HEK293 (cell line): ENCODE measurements around the gene NEAT1.
"Not testable (repeated sequence)": the region's sequence is repeated elsewhere in the genome, so short reads cannot be mapped to it uniquely, and the experiment has no call there.

Experiments used
- KLF16 ChIP-seq: fragments of 450-650 bp; formaldehyde crosslinking; IDR thresholded peaks from 2 replicates; pipeline ENCODE4 v1.5.1; 2017; ENCODE audit warnings: missing biosample characterization, missing genetic modification characterization
- TF ChIP-seq, protein P1 (sequence below): fragments of 450-650 bp; formaldehyde crosslinking; IDR thresholded peaks from 2 replicates; pipeline ENCODE4 v1.5.1; 2016; ENCODE audit warnings: missing biosample characterization, missing genetic modification characterization

DNA sequence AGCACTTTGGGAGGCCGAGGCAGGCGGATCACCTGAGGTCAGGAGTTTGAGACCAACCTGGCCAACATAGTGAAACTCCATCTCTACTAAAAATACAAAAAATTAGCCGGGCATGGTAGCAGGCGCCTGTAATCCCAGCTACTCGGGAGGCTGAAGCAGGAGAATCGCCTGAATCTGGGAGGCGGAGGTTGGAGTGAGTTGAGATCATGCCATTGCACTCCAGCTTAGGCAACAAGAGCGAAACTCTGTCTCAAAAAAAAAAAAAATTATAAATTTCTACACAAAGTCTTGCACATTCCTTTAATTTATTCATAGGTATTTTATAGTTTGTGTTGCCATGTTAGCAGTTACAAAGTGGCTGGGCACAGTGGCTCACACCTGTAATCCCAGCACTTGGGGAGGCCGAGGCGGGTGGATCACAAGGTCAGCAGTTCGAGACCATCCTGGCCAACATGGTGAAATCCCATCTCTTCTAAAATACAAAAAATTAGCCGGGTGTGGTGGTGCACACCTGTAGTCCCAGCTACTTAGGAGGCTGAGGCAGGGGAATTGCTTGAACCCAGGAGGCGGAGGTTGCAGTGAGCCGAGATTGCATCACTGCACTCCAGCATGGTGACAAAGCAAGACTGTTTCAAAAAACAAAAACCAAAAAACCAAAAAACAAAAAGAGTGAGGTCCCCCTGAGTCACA, 50.1 kb downstream of the NEAT1 start:
- TF ChIP-seq, protein P1, sequence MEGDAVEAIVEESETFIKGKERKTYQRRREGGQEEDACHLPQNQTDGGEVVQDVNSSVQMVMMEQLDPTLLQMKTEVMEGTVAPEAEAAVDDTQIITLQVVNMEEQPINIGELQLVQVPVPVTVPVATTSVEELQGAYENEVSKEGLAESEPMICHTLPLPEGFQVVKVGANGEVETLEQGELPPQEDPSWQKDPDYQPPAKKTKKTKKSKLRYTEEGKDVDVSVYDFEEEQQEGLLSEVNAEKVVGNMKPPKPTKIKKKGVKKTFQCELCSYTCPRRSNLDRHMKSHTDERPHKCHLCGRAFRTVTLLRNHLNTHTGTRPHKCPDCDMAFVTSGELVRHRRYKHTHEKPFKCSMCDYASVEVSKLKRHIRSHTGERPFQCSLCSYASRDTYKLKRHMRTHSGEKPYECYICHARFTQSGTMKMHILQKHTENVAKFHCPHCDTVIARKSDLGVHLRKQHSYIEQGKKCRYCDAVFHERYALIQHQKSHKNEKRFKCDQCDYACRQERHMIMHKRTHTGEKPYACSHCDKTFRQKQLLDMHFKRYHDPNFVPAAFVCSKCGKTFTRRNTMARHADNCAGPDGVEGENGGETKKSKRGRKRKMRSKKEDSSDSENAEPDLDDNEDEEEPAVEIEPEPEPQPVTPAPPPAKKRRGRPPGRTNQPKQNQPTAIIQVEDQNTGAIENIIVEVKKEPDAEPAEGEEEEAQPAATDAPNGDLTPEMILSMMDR (tag by site-specific recombination) = not testable (repeated sequence)
- not testable (repeated sequence) for TF ChIP-seq KLF16 (tag by site-specific recombination)
